Tongue (tissue), 2 donors: ENCODE results near the gene PHKB. TPM values are rescaled to one million over a fixed set of nuclear protein-coding genes. Genes with fewer than 3 reads are reported as not detected.
"Not testable (repeated sequence)": the region's sequence is repeated elsewhere in the genome, so short reads cannot be mapped to it uniquely, and the experiment has no call there.

Experiments
- DNase-seq: peaks from one replicate; pipeline ENCODE4 v3.0.0-alpha.2; 2015
- total RNA-seq: library from RNA; depleted of rRNA; stranded (reverse); fragments of >200 nt; gene quantifications from one replicate; pipeline ENCODE4 v1.2.3, GENCODE V29; 2014

Gene PHKB
- total RNA-seq, 1 donor from 2014 or later: 107 TPM

DNA sequence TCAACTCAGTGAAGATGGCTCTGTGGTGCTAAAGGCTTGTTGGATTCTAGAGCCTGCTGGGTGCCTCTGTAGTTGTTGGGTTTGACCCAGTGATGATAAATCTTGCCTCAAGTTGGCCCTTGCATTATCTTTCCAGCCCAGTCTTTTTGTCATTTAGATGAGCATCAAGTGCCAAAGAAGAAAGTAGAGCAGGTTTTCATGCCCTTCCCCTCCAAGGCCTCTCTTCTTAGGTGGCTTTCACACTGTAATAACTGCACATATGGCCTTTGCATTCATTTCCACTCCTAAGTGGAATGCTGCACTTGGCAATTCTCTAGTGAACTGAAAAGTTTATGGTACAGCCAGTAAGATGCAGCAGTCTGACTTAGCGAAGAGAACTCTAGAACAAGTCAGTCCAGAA lies 165.1 kb downstream of the PHKB start:
- DNase-seq: no peak

- DNase-seq: no peak
Observed at GRCh38 chr16:47627085-47627639, 166.0 kb downstream of the PHKB start.

- no peak for DNase-seq
Observed at GRCh38 chr16:47627721-47628120, 166.6 kb downstream of the PHKB start.

GRCh38 chr16:47631131-47631530 lies 170.0 kb downstream of the PHKB start:
- no peak for DNase-seq

DNA sequence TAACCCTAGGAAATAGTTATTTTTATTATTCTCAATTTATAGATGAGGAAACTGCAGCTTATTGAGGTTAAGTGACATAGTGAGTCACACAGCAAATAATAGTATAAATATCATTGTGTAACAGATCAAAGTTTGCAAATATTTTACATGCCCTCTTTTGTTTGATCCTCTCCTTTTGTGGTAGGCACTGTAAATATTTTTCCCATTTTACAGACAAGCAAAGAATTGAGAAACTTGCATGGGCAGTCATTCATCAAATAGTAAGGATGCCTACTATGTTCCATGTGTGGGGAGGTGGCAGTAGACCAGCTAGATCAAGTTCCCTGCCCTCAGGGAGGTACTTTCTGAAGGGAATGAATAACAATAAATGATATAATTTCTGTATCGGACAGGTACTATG lies 173.0 kb downstream of the PHKB start:
- no peak for DNase-seq

DNA sequence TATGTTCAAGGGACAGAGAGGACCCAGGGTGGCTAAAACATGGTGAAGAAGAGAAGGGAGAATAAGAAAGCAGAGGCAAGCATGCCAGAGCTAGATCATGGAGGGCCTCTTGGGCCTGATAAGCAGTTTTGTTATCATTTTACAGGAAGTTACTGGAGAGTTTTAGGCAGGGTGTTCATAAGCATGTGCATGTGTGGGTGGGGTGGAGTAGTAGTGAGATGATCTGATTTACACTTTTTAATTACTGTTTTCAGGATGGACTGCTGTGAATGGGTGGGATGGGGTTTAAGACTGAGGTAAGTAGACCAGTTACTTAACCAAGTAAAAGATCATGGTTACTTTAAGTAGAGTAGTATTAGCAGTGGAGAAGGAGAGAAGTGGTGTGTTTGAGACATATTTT lies 173.6 kb downstream of the PHKB start:
- no peak for DNase-seq

DNA sequence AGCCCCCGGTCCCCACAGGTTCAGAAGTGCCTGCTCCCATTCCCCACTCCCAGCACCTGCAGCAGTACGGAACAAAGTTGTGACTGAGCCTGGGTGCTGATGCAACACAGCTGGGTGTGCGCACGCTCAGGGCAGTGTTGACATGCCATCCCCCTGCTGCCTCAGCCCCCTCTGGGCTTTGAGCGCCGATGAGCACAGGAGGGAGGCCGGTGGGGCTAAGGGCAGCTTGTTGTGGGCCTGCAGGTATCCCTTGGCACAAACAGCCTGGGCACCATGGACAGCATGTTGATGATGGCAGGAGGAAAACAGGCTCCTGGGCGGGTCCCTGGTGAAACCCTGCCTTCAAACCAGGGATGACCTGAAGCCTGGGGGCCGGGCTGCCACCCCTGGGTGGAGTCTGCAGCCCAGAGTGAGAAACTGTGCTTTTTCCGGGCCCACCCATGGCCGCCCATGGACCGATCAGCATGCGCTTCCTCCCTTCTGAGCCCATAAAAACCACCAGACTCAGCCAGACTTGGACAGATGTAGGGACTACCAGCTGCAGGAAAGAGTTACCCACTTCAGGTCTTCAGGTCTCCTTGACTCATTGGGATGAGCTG lies 175.5 kb downstream of the PHKB start:
- no peak for DNase-seq

GRCh38 chr16:47638175-47638574 lies 177.0 kb downstream of the PHKB start:
- no peak for DNase-seq

GRCh38 chr16:47640661-47641060 lies 179.5 kb downstream of the PHKB start:
- DNase-seq: no peak

DNA sequence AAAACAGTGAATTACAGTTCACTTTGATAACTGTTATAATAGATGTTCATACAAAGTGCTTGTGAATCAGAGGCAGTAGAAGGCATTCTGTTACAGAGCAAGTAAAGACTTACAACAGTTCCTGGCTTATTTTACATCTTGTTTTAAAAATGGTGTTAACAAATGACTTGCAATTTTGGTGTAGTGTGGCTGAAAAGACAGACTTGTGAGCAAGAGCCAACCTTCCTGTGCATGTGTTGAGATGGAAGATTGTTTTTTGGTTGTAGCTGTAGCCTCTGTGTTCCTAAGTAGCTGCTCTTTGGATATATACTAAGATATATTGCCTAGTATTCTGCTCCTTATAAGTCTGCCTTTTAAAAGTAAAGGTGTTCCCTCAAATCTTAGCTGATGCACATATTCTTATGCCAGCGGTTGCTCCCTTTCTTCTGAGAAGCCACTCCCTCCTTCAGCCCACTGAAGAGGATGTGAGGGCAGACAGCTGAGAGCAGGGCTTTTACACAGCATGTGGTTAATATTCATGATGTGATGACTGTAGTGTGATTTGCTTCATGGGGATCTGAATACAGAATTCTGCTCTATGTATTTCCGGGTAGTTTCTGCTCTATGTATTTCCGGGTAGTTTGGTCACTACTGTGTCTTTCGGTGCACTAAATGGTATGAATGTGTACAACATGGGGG lies 182.3 kb downstream of the PHKB start:
- no peak for DNase-seq

- peak; percentile 17 for DNase-seq
Observed at GRCh38 chr16:47644166-47644565, 183.0 kb downstream of the PHKB start.

- DNase-seq: no peak
Observed at GRCh38 chr16:47644661-47645060, 183.5 kb downstream of the PHKB start.

DNA sequence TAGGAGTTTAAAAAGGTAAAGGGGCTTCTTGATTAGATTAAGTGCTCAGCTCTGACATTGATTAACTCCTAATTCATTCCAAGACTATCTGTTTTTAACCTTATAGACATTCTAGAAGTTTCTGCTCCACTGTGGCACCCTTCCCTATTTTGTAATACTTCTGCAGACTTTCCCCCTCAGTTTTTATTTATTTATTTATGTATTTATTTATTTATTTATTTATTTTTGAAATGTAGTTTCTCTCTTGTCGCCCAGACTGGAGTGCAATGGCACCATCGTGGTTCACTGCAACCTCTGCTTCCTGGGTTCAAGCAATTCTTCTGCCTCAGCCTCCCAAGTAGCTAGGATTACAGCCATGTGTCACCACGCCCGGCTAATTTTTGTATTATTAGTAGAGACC lies 185.8 kb downstream of the PHKB start:
- no peak for DNase-seq

DNA sequence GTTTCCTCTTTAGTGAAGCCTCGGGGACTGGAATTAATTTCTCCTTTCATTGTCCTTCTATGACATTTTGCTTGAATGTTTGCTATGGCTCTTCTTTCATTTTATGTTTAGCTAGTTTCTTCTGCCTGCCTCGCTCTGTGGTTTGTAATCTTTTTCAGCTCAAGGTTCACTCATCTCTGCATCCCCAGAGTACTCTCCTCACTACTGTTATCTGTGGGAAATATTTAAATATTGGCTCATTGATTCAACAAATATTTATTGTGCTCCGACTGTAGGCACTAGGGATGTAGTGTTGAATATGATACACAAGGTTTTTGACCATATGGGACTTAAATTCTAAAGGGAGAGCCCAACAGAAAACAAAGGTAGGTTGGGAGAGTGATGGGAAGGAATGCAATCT lies 195.9 kb downstream of the PHKB start:
- no peak for DNase-seq

GRCh38 chr16:47657977-47658376 lies 196.8 kb downstream of the PHKB start:
- DNase-seq: no peak

DNA sequence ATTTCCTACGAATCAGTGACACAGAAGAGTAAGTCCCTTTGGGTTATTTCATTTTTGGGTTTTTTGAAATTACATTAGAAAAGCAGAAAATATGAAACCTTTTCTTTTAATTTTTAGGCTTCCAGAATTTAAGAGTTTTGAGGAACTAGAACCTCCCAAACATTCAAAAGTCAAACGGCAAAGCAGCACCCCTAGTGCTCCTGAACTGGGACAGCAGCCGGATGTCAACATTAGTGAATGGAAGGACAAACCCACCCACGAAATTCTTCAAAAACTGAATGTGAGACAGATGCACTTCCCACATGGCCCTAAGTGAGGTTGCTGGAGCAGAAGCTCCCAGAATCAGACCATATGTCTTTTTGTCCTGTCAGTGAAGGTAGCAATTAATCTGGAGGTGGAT lies 199.4 kb downstream of the PHKB start:
- DNase-seq: no peak

- DNase-seq: peak; percentile 7
Observed at GRCh38 chr16:47664653-47665325, 203.7 kb downstream of the PHKB start.

DNA sequence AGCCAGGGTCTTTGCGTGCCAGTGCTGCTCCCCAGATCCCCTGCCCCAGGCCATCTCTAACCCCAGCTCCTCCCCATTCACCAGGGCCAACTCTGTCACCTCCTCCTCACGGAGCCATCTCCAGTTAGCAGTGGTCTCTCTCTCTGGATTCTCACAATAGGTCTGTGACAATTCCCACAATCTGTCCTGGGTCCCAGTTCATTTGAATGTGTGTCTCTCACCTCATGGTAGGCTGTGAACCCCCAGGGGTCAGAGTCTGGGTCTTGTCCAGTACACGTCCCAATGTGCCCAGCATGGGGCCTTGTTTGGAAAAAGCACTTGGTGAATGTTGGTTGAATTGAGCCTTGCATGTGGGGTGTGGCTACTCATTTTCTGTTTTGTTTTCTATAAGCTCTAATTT lies 205.3 kb downstream of the PHKB start:
- no peak for DNase-seq

GRCh38 chr16:47667956-47668355 lies 206.8 kb downstream of the PHKB start:
- no peak for DNase-seq

- DNase-seq: no peak
Observed at GRCh38 chr16:47672475-47672874, 211.3 kb downstream of the PHKB start.

- no peak for DNase-seq
Observed at GRCh38 chr16:47676635-47677177, 215.6 kb downstream of the PHKB start.

DNA sequence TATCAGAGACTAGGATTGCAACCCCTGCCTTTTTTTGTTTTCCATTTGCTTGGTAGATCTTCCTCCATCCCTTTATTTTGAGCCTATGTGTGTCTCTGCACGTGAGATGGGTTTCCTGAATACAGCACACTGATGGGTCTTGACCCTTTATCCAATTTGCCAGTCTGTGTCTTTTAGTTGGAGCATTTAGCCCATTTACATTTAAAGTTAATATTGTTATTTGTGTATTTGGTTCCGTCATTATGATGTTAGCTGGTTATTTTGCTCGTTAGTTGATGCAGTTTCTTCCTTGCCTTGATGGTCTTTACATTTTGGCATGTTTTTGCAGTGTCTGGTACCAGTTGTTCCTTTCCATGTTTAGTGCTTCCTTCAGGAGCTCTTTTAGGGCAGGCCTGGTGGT lies 220.4 kb downstream of the PHKB start:
- not testable (repeated sequence) for DNase-seq

DNA sequence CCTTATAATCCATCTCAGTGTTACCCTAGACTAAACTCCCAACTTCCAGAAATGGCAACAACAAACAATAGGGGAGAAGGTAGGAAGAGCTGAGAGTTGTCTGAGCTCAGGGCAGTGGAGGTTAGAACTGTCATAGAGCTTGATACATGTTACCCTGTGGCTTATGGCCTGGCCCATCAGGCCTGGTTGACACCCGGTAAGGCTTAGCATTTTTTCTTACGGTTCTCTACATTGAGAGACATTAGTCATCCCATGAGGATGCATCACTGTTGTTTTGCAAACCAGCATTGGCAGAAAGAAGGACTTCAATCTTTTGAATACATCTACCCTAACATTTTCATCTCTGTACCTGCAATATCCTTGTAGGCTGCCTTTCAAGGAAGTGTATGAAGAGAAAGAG lies 226.6 kb downstream of the PHKB start:
- no peak for DNase-seq
